ENCODE measurements around the gene SUN3. TPM values are rescaled to one million over a fixed set of nuclear protein-coding genes. Genes with fewer than 3 reads are reported as not detected.
A peak's percentile ranks its signal among the peaks of the same experiment; 100 is the strongest.
"Not testable (repeated sequence)": the region's sequence is repeated elsewhere in the genome, so short reads cannot be mapped to it uniquely, and the experiment has no call there.

Gene SUN3
- total RNA-seq, 1 experiment from 2014 or later = not detected

DNA sequence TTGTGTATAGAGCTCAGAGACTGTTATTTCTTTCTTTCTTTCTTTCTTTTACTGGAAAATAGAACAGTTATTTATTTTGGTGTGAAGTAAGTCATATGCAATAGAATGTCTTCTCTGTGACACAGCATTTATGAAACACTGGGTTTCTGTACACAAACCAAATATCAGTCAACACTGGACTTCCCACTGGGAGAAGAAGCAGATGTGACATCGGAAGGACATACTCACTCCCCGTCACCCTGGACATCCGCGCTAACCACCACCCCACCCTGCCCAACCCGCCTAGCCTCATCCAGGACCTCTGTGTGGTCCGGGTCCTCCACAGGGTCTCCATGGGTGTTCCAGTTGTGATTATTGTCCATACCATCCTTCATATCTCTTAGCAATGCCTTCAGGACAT, 22.0 kb downstream of the SUN3 start:
- Histone ChIP-seq H3K4me2 (ENCODE audit: low read length) (no peak overlapping the region), H3K9me3 (ENCODE audit: low read length) (no peaks in the 10 kb centered on the region), H3K27me3 (ENCODE audit: low read length) (no peaks in the 10 kb centered on the region), H3K9me2 (replicated peaks; ENCODE audit: low read length) (no peaks in the 10 kb centered on the region), H3F3A (ENCODE audit: low read length, unreplicated experiment) (no peaks in the 10 kb centered on the region), H3K9ac (ENCODE audit: low read length) (no peak overlapping the region), H2AFZ (ENCODE audit: low read length) (no peak overlapping the region), H3K79me2 (ENCODE audit: low read length) (no peaks in the 10 kb centered on the region), H3K4me1 (ENCODE audit: insufficient read depth, low read length) (no peaks in the 10 kb centered on the region), H3K36me3 (ENCODE audit: low read depth, low read length) (no peaks in the 10 kb centered on the region), H3K4me3 (ENCODE audit: low read length) (no peak overlapping the region), H4K20me1 (ENCODE audit: low read length) (no peaks in the 10 kb centered on the region), H3K27ac (ENCODE audit: low read length) (no peak overlapping the region)
- no TSS peak for BruUV-seq (replicated peaks)
- no peak for TF ChIP-seq EZH2 (IDR thresholded peaks at IDR 0.05; ENCODE audit: low read length, unreplicated experiment)
- TF ChIP-seq CTCF (conservative IDR thresholded peaks at IDR 0.05; ENCODE audit: low read depth, low read length) = no peak
- TF ChIP-seq EZH2phosphoT487 (IDR thresholded peaks at IDR 0.05; ENCODE audit: borderline replicate concordance, low read length) = no peak
- intact Hi-C loops (cut with micrococcal nuclease) = no loop called here
- ATAC-seq = no peak
- POLR2A ChIA-PET (ENCODE audit: unreplicated experiment) = no interaction called here
- DNase-seq = no peak
- CTCF ChIA-PET = no interaction called here

- ChIA-PET CTCF (no interaction called here), POLR2A (ENCODE audit: unreplicated experiment) (no interaction called here)
- Histone ChIP-seq H3F3A (ENCODE audit: low read length, unreplicated experiment) (no peaks in the 10 kb centered on the region), H2AFZ (ENCODE audit: low read length) (no peak overlapping the region), H4K20me1 (ENCODE audit: low read length) (no peaks in the 10 kb centered on the region), H3K4me1 (ENCODE audit: insufficient read depth, low read length) (peaks cover 8% of the 10 kb centered on the region), H3K36me3 (ENCODE audit: low read depth, low read length) (no peaks in the 10 kb centered on the region), H3K27ac (ENCODE audit: low read length) (no peak overlapping the region), H3K4me2 (ENCODE audit: low read length) (no peak overlapping the region), H3K79me2 (ENCODE audit: low read length) (no peaks in the 10 kb centered on the region), H3K27me3 (ENCODE audit: low read length) (no peaks in the 10 kb centered on the region), H3K4me3 (ENCODE audit: low read length) (no peak overlapping the region), H3K9me2 (replicated peaks; ENCODE audit: low read length) (no peaks in the 10 kb centered on the region), H3K9me3 (ENCODE audit: low read length) (no peaks in the 10 kb centered on the region), H3K9ac (ENCODE audit: low read length) (no peak overlapping the region)
- no peak for TF ChIP-seq EZH2phosphoT487 (IDR thresholded peaks at IDR 0.05; ENCODE audit: borderline replicate concordance, low read length)
- no peak for TF ChIP-seq CTCF (conservative IDR thresholded peaks at IDR 0.05; ENCODE audit: low read depth, low read length)
- TF ChIP-seq EZH2 (IDR thresholded peaks at IDR 0.05; ENCODE audit: low read length, unreplicated experiment) = no peak
- no peak for DNase-seq
- no TSS peak for BruUV-seq (replicated peaks)
- ATAC-seq = no peak
- intact Hi-C loops (cut with micrococcal nuclease) = no loop called here
Measured at GRCh38 chr7:48004638-48005037, 24.3 kb downstream of the SUN3 start.

GRCh38 chr7:48004032-48004431, 24.9 kb downstream of the SUN3 start:
- CTCF ChIA-PET = no interaction called here
- no TSS peak for BruUV-seq (replicated peaks)

GRCh38 chr7:48000164-48000563, 28.7 kb downstream of the SUN3 start:
- H3K4me3 ChIP-seq (ENCODE audit: low read length); intact Hi-C loops (cut with micrococcal nuclease); H3K27me3 ChIP-seq (ENCODE audit: low read length); H3K79me2 ChIP-seq (ENCODE audit: low read length); H3K9me3 ChIP-seq (ENCODE audit: low read length); H3K27ac ChIP-seq (ENCODE audit: low read length); H3K4me1 ChIP-seq (ENCODE audit: insufficient read depth, low read length); H3K9me2 ChIP-seq (replicated peaks; ENCODE audit: low read length); H4K20me1 ChIP-seq (ENCODE audit: low read length); H3K36me3 ChIP-seq (ENCODE audit: low read depth, low read length); POLR2A ChIA-PET (ENCODE audit: unreplicated experiment); H2AFZ ChIP-seq (ENCODE audit: low read length); H3K9ac ChIP-seq (ENCODE audit: low read length); BruUV-seq (replicated peaks); H3F3A ChIP-seq (ENCODE audit: low read length, unreplicated experiment): not testable (repeated sequence)
- peak; percentile 42; the same call in 1 of the 2 replicates for ATAC-seq
- H3K4me2 ChIP-seq (ENCODE audit: low read length) = peak overlapping the region; percentile 2
- CTCF ChIA-PET = interaction anchor here (0.6 kb wide), 1 partner anchor 48 kb away, joined by 3 read pairs; no protein-coding TSS in a partner anchor
- peak; percentile 47 for DNase-seq

More at GRCh38 chr7:48004032-48004431, 24.9 kb downstream of the SUN3 start:
- Histone ChIP-seq H3F3A (ENCODE audit: low read length, unreplicated experiment) (no peaks in the 10 kb centered on the region), H3K4me2 (ENCODE audit: low read length) (no peak overlapping the region), H3K36me3 (ENCODE audit: low read depth, low read length) (no peaks in the 10 kb centered on the region), H3K9me2 (replicated peaks; ENCODE audit: low read length) (no peaks in the 10 kb centered on the region), H3K9me3 (ENCODE audit: low read length) (no peaks in the 10 kb centered on the region), H3K27me3 (ENCODE audit: low read length) (no peaks in the 10 kb centered on the region), H3K4me3 (ENCODE audit: low read length) (no peak overlapping the region), H3K79me2 (ENCODE audit: low read length) (no peaks in the 10 kb centered on the region), H3K9ac (ENCODE audit: low read length) (no peak overlapping the region), H3K27ac (ENCODE audit: low read length) (no peak overlapping the region), H3K4me1 (ENCODE audit: insufficient read depth, low read length) (peaks cover 8% of the 10 kb centered on the region), H4K20me1 (ENCODE audit: low read length) (no peaks in the 10 kb centered on the region), H2AFZ (ENCODE audit: low read length) (no peak overlapping the region)
- ATAC-seq (no peak), DNase-seq (no peak)
- POLR2A ChIA-PET (ENCODE audit: unreplicated experiment) = no interaction called here
- intact Hi-C loops (cut with micrococcal nuclease) = no loop called here
- no peak for TF ChIP-seq CTCF (conservative IDR thresholded peaks at IDR 0.05; ENCODE audit: low read depth, low read length)
- no peak for TF ChIP-seq EZH2phosphoT487 (IDR thresholded peaks at IDR 0.05; ENCODE audit: borderline replicate concordance, low read length)
- TF ChIP-seq EZH2 (IDR thresholded peaks at IDR 0.05; ENCODE audit: low read length, unreplicated experiment) = no peak
